Effector memory CD8-positive, alpha-beta T cell (primary cell): ENCODE results near the gene SNX20.

Experiments used
- ATAC-seq: fragments of 150-1000 bp; cut with Tn5 transposase; replicated peaks from 2 replicates; pipeline ENCODE4 v1.10.0; 2021; ENCODE audit warnings: mild to moderate bottlenecking, moderate library complexity
- DNase-seq, 3 experiments: peaks; one replicate each; pipeline ENCODE4 v3.0.0; 2021
- H3K27ac Mint-ChIP-seq, 2 donors: one replicate each; pipeline ENCODE4 v1.8.0; 2022; ENCODE audit warnings: mild to moderate bottlenecking in 2 of 2, mixed read lengths in 2 of 2, moderate library complexity in 2 of 2
- H3K27me3 Mint-ChIP-seq, 2 donors: one replicate each; pipeline ENCODE4 v1.8.0; 2022; ENCODE audit warnings: mixed read lengths in 2 of 2
- H3K36me3 Mint-ChIP-seq: one replicate; pipeline ENCODE4 v1.8.0; 2022; ENCODE audit warnings: mild to moderate bottlenecking, moderate library complexity, mixed read lengths; ENCODE audit not compliant: insufficient read depth
- H3K4me1 Mint-ChIP-seq, 2 donors: one replicate each; pipeline ENCODE4 v1.8.0; 2022; ENCODE audit warnings: low read depth in 2 of 2, mixed read lengths in 2 of 2
- H3K4me3 Mint-ChIP-seq, 2 donors: one replicate each; pipeline ENCODE4 v1.8.0; 2022; ENCODE audit warnings: mild to moderate bottlenecking in 2 of 2, mixed read lengths in 2 of 2, moderate library complexity in 2 of 2
- H3K9me3 Mint-ChIP-seq, 2 donors: one replicate each; pipeline ENCODE4 v1.8.0; 2022; ENCODE audit warnings: mixed read lengths in 2 of 2

The SNX20 gene

DNA sequence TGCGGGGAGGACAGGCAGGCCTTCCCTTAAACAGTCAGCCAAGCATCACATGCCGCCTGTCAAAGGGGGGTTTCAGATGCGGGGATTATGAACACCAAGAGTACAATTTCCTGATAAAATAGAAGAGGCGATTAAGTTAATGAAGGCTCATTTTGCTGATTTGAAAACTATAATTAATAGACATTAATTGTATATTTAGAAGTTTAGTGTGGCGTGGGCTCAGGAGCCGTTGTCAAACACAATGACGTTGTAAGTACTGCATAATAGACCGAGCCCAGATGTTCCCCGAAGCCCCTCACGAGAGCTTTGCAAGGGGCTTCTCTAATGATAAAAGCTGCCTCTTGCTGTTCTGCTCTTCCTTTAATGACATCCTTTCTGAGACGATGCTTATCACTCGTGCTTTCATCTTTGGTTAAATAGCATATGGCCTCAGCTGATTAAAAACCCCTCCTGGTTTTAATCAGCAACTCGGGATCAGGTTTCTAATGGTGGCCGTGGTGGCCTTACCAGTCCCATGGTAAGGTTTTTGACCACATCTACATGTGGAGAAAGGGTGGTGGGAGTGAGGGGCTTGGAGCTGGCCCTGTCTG lies 28.2 kb downstream of the SNX20 start:
- no peaks in the 10 kb centered on the region for H3K4me1 Mint-ChIP-seq
- peaks cover 0 to 2% of the 10 kb centered on the region in 2 donors for H3K9me3 Mint-ChIP-seq
- H3K4me3 Mint-ChIP-seq = no peak overlapping the region

GRCh38 chr16:50651835-50652438 lies 29.2 kb downstream of the SNX20 start:
- DNase-seq (no peak), ATAC-seq (no peak)
- H3K36me3 Mint-ChIP-seq = no peaks in the 10 kb centered on the region
- H3K4me1 Mint-ChIP-seq = no peaks in the 10 kb centered on the region
- H3K27me3 Mint-ChIP-seq = peaks cover 4 to 7% of the 10 kb centered on the region in 2 donors
- no peak overlapping the region for H3K4me3 Mint-ChIP-seq
- H3K9me3 Mint-ChIP-seq = peaks cover 0 to 2% of the 10 kb centered on the region in 2 donors
- no peak overlapping the region for H3K27ac Mint-ChIP-seq

More for the DNA sequence above, 28.2 kb downstream of the SNX20 start:
- no peak for DNase-seq
- Mint-ChIP-seq H3K27ac (no peak overlapping the region), H3K36me3 (no peaks in the 10 kb centered on the region), H3K27me3 (peaks cover 0 to 4% of the 10 kb centered on the region in 2 donors)
- no peak for ATAC-seq

DNA sequence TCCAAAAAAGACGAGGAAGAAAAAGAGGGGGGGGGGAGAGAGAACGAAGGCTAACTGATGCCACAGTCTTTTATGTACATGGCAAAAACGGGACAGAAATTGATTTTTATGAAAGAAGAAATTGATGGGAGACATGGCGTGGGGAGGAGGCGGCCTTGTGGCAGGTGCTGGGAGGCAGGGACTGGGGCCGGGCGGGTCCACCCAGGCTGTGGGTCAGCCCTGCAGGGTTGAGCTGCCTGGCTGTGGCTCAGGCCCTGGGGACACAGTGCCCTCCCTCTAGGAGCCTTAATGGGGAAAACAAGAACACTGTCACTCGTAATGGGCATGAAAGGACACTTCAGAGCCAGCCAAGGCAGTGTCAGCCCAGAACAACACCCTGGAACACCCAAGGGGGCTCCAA lies 34.8 kb downstream of the SNX20 start:
- peaks cover 0 to 5% of the 10 kb centered on the region in 2 donors for H3K4me1 Mint-ChIP-seq
- no peak overlapping the region for H3K27ac Mint-ChIP-seq

GRCh38 chr16:50645563-50646220 lies 35.4 kb downstream of the SNX20 start:
- DNase-seq (no peak), ATAC-seq (no peak)
- H3K27ac Mint-ChIP-seq = no peak overlapping the region
- H3K9me3 Mint-ChIP-seq = no peaks in the 10 kb centered on the region
- peaks cover 0 to 5% of the 10 kb centered on the region in 2 donors for H3K4me1 Mint-ChIP-seq
- H3K4me3 Mint-ChIP-seq = no peak overlapping the region
- H3K36me3 Mint-ChIP-seq = no peaks in the 10 kb centered on the region
- H3K27me3 Mint-ChIP-seq = peaks cover 8 to 31% of the 10 kb centered on the region in 2 donors

More for the DNA sequence above, 34.8 kb downstream of the SNX20 start:
- ATAC-seq = no peak
- DNase-seq = no peak
- Mint-ChIP-seq H3K4me3 (no peak overlapping the region), H3K36me3 (no peaks in the 10 kb centered on the region), H3K9me3 (no peaks in the 10 kb centered on the region), H3K27me3 (peaks cover 5 to 24% of the 10 kb centered on the region in 2 donors)

- peak; percentile 12 to 13 (median 13) for DNase-seq
- Mint-ChIP-seq H3K36me3 (no peaks in the 10 kb centered on the region), H3K27ac (peak overlapping the region in 1 of 2 donors; percentile 27), H3K4me3 (no peak overlapping the region), H3K9me3 (no peaks in the 10 kb centered on the region), H3K4me1 (peaks cover 0 to 5% of the 10 kb centered on the region in 2 donors), H3K27me3 (peaks cover 12 to 41% of the 10 kb centered on the region in 2 donors)
- peak; percentile 48 for ATAC-seq
Observed at GRCh38 chr16:50644729-50645128, 36.4 kb downstream of the SNX20 start.

GRCh38 chr16:50644245-50644644 lies 36.9 kb downstream of the SNX20 start:
- no peaks in the 10 kb centered on the region for H3K36me3 Mint-ChIP-seq
- no peak overlapping the region for H3K27ac Mint-ChIP-seq
- H3K4me1 Mint-ChIP-seq = peaks cover 0 to 5% of the 10 kb centered on the region in 2 donors
- no peaks in the 10 kb centered on the region for H3K9me3 Mint-ChIP-seq
- no peak for ATAC-seq
- no peak for DNase-seq
- H3K27me3 Mint-ChIP-seq = peaks cover 12 to 44% of the 10 kb centered on the region in 2 donors
- H3K4me3 Mint-ChIP-seq = no peak overlapping the region

GRCh38 chr16:50643192-50643591 lies 37.9 kb downstream of the SNX20 start:
- ATAC-seq (no peak), DNase-seq (no peak)
- H3K9me3 Mint-ChIP-seq = no peaks in the 10 kb centered on the region
- no peaks in the 10 kb centered on the region for H3K36me3 Mint-ChIP-seq
- H3K4me3 Mint-ChIP-seq = no peak overlapping the region
- no peak overlapping the region for H3K27ac Mint-ChIP-seq
- peaks cover 12 to 51% of the 10 kb centered on the region in 2 donors for H3K27me3 Mint-ChIP-seq
- peaks cover 0 to 5% of the 10 kb centered on the region in 2 donors for H3K4me1 Mint-ChIP-seq

DNA sequence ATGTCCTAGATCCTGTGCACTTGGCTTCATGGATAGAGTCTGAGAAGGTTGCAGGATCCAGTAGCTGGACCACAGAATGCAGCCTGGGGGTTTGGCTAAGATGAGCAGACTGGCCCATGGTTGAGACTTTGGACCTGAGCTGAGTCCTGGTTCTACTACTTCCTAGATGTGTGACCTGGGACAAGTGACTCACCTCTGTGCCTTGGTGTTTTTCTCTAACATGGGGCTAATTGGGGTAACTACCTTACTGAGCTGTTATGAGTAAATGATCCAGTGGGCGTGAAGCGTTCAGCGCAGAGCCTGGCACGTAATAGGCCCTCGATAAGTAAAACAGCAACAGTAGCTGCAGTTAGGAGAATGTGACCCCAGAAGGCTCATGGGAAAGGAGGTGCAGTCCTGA lies 38.8 kb downstream of the SNX20 start:
- ATAC-seq (no peak), DNase-seq (no peak)
- H3K4me1 Mint-ChIP-seq = peaks cover 0 to 5% of the 10 kb centered on the region in 2 donors
- H3K27me3 Mint-ChIP-seq = peaks cover 12 to 48% of the 10 kb centered on the region in 2 donors
- no peak overlapping the region for H3K27ac Mint-ChIP-seq
- H3K36me3 Mint-ChIP-seq = no peaks in the 10 kb centered on the region
- no peaks in the 10 kb centered on the region for H3K9me3 Mint-ChIP-seq
- no peak overlapping the region for H3K4me3 Mint-ChIP-seq

DNA sequence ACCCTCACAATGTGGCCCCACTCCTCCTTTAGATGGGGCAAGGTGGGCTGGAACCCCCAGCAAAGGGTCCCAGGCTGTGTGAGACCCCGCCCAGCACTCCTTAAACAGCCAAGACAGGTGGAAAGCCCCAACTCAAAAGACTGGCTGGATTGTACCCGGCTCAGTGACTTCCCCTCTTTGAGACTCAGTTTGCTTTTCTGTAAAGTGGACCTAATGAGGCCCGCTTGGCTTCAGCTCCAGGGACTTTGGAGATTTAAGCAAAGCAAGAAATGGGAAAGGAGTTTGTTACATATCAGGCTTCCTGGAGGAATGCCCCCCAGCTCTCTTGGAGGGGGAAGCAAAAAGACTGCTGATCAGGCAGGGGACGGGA lies 39.3 kb downstream of the SNX20 start:
- ATAC-seq (no peak), DNase-seq (no peak)
- no peaks in the 10 kb centered on the region for H3K36me3 Mint-ChIP-seq
- no peak overlapping the region for H3K4me3 Mint-ChIP-seq
- H3K9me3 Mint-ChIP-seq = no peaks in the 10 kb centered on the region
- no peak overlapping the region for H3K27ac Mint-ChIP-seq
- H3K27me3 Mint-ChIP-seq = peaks cover 12 to 45% of the 10 kb centered on the region in 2 donors
- H3K4me1 Mint-ChIP-seq = peaks cover 0 to 5% of the 10 kb centered on the region in 2 donors

DNA sequence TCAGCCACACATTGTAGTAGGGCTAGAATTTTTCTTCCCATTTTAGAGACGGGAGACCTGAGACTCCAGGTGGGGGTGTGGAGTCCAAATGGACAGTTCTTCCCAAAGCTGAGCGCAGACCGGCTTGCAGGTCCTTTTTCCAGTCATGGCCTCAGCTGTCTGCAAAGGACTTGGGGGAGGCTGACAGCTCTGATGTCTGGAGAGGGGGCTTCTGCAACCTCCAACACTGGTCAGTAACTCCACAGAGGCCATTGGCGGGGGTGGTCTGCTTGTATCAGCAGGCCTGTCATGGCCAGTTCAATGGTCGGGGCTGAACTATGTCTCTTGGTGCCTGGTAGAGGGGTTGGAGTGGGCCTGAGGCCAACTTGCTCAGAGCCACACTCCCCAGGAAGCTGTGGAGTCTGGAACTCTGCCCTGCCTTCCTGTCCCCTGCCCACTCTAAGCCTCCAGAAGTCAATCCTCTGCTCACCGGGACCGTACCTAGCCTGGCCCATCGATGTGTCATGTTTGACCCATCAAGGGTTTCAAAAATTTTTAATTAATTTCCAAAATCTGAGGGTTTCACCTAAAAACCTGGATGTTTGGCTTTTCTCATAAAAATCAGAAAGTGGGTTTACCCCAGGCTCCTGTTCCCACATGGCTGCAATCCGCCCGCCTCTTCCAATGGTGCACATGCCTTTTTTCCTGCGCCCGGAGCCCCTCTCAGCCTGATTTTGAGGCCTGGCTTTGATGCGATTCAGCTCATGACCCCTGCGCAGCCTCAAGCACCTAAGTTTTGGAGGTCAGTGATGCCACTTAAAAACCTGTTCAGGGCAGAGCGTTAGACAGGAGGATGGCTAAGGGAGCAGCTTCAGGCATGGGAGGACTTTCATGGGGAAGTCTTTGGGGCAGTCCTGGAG lies 39.9 kb downstream of the SNX20 start:
- Mint-ChIP-seq H3K9me3 (no peaks in the 10 kb centered on the region), H3K4me1 (peaks cover 0 to 5% of the 10 kb centered on the region in 2 donors), H3K36me3 (no peaks in the 10 kb centered on the region), H3K4me3 (no peak overlapping the region), H3K27ac (peak overlapping the region in 1 of 2 donors; percentile 49), H3K27me3 (peaks cover 12 to 45% of the 10 kb centered on the region in 2 donors)
- DNase-seq = no peak
- ATAC-seq = no peak

DNA sequence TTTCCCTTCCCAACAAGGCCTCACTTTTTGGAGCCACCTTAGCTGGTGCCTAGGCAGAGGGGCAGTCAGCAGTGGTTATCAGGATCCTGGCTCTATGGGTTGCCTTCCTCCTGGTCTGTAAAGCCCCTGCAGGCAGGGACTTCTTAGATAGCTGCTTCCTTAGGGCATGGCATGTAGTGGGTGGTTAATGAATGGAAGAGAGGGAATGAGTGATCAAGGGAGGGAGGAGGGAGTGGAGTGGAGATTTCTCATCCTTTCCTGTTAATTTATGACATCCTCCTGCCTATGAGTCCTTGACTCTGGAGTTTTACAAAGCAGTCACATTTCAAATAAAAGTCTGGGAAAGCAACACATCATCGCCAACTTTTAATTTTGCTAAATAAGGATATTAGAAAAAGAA lies 40.7 kb downstream of the SNX20 start:
- peaks cover 0 to 7% of the 10 kb centered on the region in 2 donors for H3K4me1 Mint-ChIP-seq
- H3K36me3 Mint-ChIP-seq = no peaks in the 10 kb centered on the region
- H3K27me3 Mint-ChIP-seq = peaks cover 12 to 42% of the 10 kb centered on the region in 2 donors
- H3K4me3 Mint-ChIP-seq = no peak overlapping the region
- no peaks in the 10 kb centered on the region for H3K9me3 Mint-ChIP-seq
- DNase-seq (no peak), ATAC-seq (no peak)
- peak overlapping the region in 1 of 2 donors; percentile 49 for H3K27ac Mint-ChIP-seq

DNA sequence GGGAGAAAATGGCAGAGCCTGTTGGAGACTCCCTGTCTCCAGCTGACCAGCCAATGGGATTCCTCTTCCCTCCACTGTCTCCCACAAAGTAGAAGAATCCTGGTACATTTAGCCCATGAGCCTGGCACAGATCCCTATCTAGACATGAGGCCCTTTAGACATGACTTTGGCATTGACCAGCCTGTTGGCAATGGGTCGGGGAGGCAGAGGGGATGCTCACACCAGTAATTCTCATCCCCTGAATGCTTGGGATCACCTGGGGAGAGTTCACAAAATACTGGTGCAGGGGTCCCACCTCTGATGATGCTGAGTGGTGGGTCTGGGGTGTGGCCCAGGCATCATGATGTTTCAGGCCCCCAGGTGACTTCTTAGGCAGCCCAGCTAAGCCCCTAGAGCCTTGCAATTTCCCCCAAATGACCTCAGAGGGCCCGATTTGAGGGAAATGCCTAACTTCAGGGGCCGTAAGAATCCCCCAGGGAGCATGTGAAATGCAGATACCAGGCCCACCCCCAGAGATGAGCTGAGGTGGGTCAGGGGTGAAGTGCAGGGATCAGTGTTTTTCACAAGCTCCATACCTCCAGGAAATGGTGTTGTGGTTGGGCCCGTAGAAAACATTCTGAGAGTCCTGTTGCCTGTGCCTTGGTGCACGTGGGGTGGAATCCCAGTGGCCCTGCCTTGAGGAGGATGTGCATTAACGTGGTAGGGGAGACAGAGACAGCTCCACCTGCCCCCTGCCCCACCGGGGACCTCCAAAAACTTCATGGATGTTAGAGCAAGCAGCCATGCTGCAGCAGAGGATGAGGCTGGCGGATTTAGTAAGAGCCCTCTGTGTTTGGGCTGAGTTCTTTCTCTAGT lies 42.1 kb downstream of the SNX20 start:
- no peaks in the 10 kb centered on the region for H3K36me3 Mint-ChIP-seq
- peaks cover 8 to 33% of the 10 kb centered on the region in 2 donors for H3K27me3 Mint-ChIP-seq
- ATAC-seq (no peak), DNase-seq (no peak)
- H3K4me3 Mint-ChIP-seq = no peak overlapping the region
- no peak overlapping the region for H3K27ac Mint-ChIP-seq
- peaks cover 0 to 2% of the 10 kb centered on the region in 2 donors for H3K4me1 Mint-ChIP-seq
- no peaks in the 10 kb centered on the region for H3K9me3 Mint-ChIP-seq
